Measurements from ENCODE around the gene TMEM245. TPM values are rescaled to one million over a fixed set of nuclear protein-coding genes. Genes with fewer than 3 reads are reported as not detected.

Gene TMEM245
- total and polyA plus RNA-seq, 10 of the 15 experiments (the other 5 are each of a cell fraction or from before 2014, with no cell fraction given): 7.4 to 36.1 (median 19.0) TPM

GRCh38 chr9:109132567-109133021 is 12.8 kb upstream of the TMEM245 start (continued):
- TF ChIP-seq, protein P1, sequence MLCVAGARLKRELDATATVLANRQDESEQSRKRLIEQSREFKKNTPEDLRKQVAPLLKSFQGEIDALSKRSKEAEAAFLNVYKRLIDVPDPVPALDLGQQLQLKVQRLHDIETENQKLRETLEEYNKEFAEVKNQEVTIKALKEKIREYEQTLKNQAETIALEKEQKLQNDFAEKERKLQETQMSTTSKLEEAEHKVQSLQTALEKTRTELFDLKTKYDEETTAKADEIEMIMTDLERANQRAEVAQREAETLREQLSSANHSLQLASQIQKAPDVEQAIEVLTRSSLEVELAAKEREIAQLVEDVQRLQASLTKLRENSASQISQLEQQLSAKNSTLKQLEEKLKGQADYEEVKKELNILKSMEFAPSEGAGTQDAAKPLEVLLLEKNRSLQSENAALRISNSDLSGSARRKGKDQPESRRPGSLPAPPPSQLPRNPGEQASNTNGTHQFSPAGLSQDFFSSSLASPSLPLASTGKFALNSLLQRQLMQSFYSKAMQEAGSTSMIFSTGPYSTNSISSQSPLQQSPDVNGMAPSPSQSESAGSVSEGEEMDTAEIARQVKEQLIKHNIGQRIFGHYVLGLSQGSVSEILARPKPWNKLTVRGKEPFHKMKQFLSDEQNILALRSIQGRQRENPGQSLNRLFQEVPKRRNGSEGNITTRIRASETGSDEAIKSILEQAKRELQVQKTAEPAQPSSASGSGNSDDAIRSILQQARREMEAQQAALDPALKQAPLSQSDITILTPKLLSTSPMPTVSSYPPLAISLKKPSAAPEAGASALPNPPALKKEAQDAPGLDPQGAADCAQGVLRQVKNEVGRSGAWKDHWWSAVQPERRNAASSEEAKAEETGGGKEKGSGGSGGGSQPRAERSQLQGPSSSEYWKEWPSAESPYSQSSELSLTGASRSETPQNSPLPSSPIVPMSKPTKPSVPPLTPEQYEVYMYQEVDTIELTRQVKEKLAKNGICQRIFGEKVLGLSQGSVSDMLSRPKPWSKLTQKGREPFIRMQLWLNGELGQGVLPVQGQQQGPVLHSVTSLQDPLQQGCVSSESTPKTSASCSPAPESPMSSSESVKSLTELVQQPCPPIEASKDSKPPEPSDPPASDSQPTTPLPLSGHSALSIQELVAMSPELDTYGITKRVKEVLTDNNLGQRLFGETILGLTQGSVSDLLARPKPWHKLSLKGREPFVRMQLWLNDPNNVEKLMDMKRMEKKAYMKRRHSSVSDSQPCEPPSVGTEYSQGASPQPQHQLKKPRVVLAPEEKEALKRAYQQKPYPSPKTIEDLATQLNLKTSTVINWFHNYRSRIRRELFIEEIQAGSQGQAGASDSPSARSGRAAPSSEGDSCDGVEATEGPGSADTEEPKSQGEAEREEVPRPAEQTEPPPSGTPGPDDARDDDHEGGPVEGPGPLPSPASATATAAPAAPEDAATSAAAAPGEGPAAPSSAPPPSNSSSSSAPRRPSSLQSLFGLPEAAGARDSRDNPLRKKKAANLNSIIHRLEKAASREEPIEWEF (IDR thresholded peaks at IDR 0.05; ENCODE audit: insufficient replicate concordance, low read depth, low read length): no peak
- TF ChIP-seq SMC3 (IDR thresholded peaks at IDR 0.05; ENCODE audit: borderline replicate concordance, low read length) (no peak), SREBF2 (IDR thresholded peaks at IDR 0.05; ENCODE audit: low read length) (no peak), MXI1 (IDR thresholded peaks at IDR 0.05; ENCODE audit: low read depth, low read length) (no peak), BRCA1 (IDR thresholded peaks at IDR 0.05; ENCODE audit: low read depth, low read length) (no peak), ZNF24 (IDR thresholded peaks at IDR 0.05) (no peak), CBFB (IDR thresholded peaks at IDR 0.05; ENCODE audit: low read depth) (no peak), CHD2 (IDR thresholded peaks at IDR 0.05; ENCODE audit: borderline replicate concordance, low read depth, low read length) (no peak), SIX5 (IDR thresholded peaks at IDR 0.05; ENCODE audit: low read depth, low read length, severe bottlenecking) (no peak), NR2C1 (IDR thresholded peaks at IDR 0.05) (no peak), EZH2 (IDR thresholded peaks at IDR 0.05; ENCODE audit: borderline replicate concordance, control insufficient read depth, low read depth, low read length) (no peak)
- TF ChIP-seq, protein P2, sequence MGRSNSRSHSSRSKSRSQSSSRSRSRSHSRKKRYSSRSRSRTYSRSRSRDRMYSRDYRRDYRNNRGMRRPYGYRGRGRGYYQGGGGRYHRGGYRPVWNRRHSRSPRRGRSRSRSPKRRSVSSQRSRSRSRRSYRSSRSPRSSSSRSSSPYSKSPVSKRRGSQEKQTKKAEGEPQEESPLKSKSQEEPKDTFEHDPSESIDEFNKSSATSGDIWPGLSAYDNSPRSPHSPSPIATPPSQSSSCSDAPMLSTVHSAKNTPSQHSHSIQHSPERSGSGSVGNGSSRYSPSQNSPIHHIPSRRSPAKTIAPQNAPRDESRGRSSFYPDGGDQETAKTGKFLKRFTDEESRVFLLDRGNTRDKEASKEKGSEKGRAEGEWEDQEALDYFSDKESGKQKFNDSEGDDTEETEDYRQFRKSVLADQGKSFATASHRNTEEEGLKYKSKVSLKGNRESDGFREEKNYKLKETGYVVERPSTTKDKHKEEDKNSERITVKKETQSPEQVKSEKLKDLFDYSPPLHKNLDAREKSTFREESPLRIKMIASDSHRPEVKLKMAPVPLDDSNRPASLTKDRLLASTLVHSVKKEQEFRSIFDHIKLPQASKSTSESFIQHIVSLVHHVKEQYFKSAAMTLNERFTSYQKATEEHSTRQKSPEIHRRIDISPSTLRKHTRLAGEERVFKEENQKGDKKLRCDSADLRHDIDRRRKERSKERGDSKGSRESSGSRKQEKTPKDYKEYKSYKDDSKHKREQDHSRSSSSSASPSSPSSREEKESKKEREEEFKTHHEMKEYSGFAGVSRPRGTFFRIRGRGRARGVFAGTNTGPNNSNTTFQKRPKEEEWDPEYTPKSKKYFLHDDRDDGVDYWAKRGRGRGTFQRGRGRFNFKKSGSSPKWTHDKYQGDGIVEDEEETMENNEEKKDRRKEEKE (IDR thresholded peaks at IDR 0.05): no peak
